Upper lobe of left lung (tissue), 4 donors: Measurements from ENCODE around the gene GEMIN5.

Experiments used
- CTCF ChIP-seq, 6 experiments: fragments of 450-650 bp in 4 of 6; fragments of 200-600 bp in 2 of 6; sonication (generic) in 2 of 6; IDR thresholded peaks; one replicate each; pipeline ENCODE4 v1.5.1; 2016 to 2019; ENCODE audit warnings: antibody characterized with exemption in 6 of 6
- POLR2AphosphoS5 ChIP-seq, 2 donors: sonication (generic); formaldehyde crosslinking; IDR thresholded peaks; one replicate each; pipeline ENCODE4 v1.5.1; 2017; ENCODE audit warnings: antibody characterized with exemption in 2 of 2

- TF ChIP-seq CTCF (IDR thresholded peaks at IDR 0.05): peak in 3 of 6 experiments; percentile 12 to 20 (median 15)
- peak; percentile 47 to 81 for TF ChIP-seq POLR2AphosphoS5 (IDR thresholded peaks at IDR 0.05)
Observed at GRCh38 chr5:154857530-154858296, 80.3 kb downstream of the GEMIN5 start.
